ENCODE data around the gene TSPO. TPM values are rescaled to one million over a fixed set of nuclear protein-coding genes. Genes with fewer than 3 reads are reported as not detected.
A peak's percentile ranks its signal among the peaks of the same experiment; 100 is the strongest.

TSPO gene
- total and polyA plus RNA-seq, 2 experiments from 2014 or later, result 61.8 to 138 TPM

- Histone ChIP-seq H3K27me3 (peaks cover 39% of the 10 kb centered on the region), H3K36me3 (replicated peaks; ENCODE audit: insufficient read depth, low read depth) (no peaks in the 10 kb centered on the region), H3K4me3 (peak overlapping the region; percentile 51), H2AFZ (peak overlapping the region; percentile 64), H3K9me2 (replicated peaks; ENCODE audit: insufficient read depth) (no peaks in the 10 kb centered on the region), H3K4me1 (ENCODE audit: insufficient read depth) (peaks cover 16% of the 10 kb centered on the region), H3K9me3 (ENCODE audit: low read depth) (no peaks in the 10 kb centered on the region), H3K27ac (no peak overlapping the region), H3K79me2 (no peaks in the 10 kb centered on the region), H3K4me2 (peak overlapping the region; percentile 100), H4K20me1 (ENCODE audit: insufficient read depth, poor library complexity, severe bottlenecking) (no peaks in the 10 kb centered on the region)
- WGBS (ENCODE audit: low lambda C conversion rate, missing lambda C conversion rate), result 4% methylated on average over 83 of the region's 86 CpGs
- TF ChIP-seq EZH2phosphoT487 (IDR thresholded peaks at IDR 0.05; ENCODE audit: low read depth, severe bottlenecking, unreplicated experiment), result no peak
- no peak for TF ChIP-seq CTCF (IDR thresholded peaks at IDR 0.05; ENCODE audit: poor library complexity)
- TF ChIP-seq EZH2 (IDR thresholded peaks at IDR 0.05; ENCODE audit: borderline replicate concordance), result peak; percentile 68
- DNase-seq (ENCODE audit: low spot score), result peak; percentile 69
These were observed 40.3 kb upstream of the TSPO start for GRCh38 chr22:43110927-43111623.

DNA sequence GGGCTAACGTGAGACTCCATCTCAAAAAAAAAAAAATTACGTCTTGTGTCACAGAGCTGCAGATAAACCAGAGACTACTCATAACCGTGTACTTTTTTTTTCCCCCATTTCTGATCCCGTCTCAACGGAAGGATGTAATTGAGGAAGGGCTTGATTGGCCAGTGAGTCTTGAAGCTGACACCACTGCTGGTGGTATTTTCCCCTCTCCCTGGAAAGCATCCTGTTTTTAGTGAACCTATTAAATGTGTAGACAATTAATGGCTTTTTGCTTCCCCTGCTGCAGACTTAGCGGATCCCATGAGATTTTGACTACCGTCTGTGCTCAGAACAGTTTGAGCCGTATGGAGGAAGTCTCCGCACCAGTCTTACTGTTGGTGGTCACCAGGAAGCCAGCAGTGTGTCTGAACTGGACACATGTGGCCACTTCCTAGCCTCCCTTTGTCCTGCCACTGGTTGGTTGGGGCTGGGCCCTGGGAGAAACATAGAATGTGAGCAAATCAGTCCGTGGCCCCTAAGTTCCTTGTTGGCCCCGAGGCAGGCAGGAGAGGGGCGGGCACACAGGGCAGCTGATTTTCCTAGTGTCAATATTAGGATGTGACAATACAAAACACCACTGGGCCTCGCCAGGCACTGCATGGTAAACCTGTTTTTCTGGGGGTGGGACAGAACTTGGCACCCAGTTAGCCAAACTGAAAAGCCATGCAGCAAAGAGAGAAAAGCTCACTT lies 37.7 kb upstream of the TSPO start:
- Histone ChIP-seq H3K36me3 (replicated peaks; ENCODE audit: insufficient read depth, low read depth) (no peaks in the 10 kb centered on the region), H3K4me3 (no peak overlapping the region), H3K9me3 (ENCODE audit: low read depth) (no peaks in the 10 kb centered on the region), H3K27ac (no peak overlapping the region), H3K27me3 (peaks cover 38% of the 10 kb centered on the region), H3K4me2 (no peak overlapping the region), H3K4me1 (ENCODE audit: insufficient read depth) (peaks cover 16% of the 10 kb centered on the region), H3K79me2 (no peaks in the 10 kb centered on the region), H4K20me1 (ENCODE audit: insufficient read depth, poor library complexity, severe bottlenecking) (no peaks in the 10 kb centered on the region), H3K9me2 (replicated peaks; ENCODE audit: insufficient read depth) (no peaks in the 10 kb centered on the region), H2AFZ (no peak overlapping the region)
- no peak for DNase-seq (ENCODE audit: low spot score)
- 65% methylated on average over 13 of the region's 13 CpGs for WGBS (ENCODE audit: low lambda C conversion rate, missing lambda C conversion rate)
- TF ChIP-seq CTCF (IDR thresholded peaks at IDR 0.05; ENCODE audit: poor library complexity), result no peak
- TF ChIP-seq EZH2phosphoT487 (IDR thresholded peaks at IDR 0.05; ENCODE audit: low read depth, severe bottlenecking, unreplicated experiment), result no peak
- no peak for TF ChIP-seq EZH2 (IDR thresholded peaks at IDR 0.05; ENCODE audit: borderline replicate concordance)

DNA sequence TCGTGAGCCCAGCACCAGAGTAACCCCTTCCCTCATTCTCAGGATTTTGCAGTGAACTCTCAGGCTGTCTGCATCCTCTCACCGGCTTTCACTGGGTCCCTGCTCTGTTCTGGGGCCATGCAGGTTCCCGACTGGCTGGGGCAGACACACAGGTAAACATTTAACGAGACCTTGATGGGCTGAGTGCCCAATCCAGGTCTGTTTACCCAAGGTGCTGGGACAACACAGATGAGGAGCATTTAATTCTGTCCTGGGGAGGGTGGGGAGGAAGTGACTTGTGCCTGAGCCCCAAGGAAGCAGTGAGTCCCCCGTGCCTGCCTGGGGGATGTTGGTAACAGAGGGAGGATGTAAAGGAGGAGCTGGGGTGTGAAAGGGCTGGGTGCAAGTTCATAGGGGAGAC lies 36.4 kb upstream of the TSPO start:
- Histone ChIP-seq H3K27ac (no peak overlapping the region), H3K27me3 (peaks cover 27% of the 10 kb centered on the region), H4K20me1 (ENCODE audit: insufficient read depth, poor library complexity, severe bottlenecking) (no peaks in the 10 kb centered on the region), H3K4me2 (peak overlapping the region; percentile 3), H2AFZ (no peak overlapping the region), H3K36me3 (replicated peaks; ENCODE audit: insufficient read depth, low read depth) (no peaks in the 10 kb centered on the region), H3K9me2 (replicated peaks; ENCODE audit: insufficient read depth) (no peaks in the 10 kb centered on the region), H3K79me2 (no peaks in the 10 kb centered on the region), H3K4me3 (no peak overlapping the region), H3K4me1 (ENCODE audit: insufficient read depth) (peaks cover 18% of the 10 kb centered on the region), H3K9me3 (ENCODE audit: low read depth) (no peaks in the 10 kb centered on the region)
- DNase-seq (ENCODE audit: low spot score), result peak; percentile 42
- TF ChIP-seq CTCF (IDR thresholded peaks at IDR 0.05; ENCODE audit: poor library complexity) (no peak), EZH2phosphoT487 (IDR thresholded peaks at IDR 0.05; ENCODE audit: low read depth, severe bottlenecking, unreplicated experiment) (no peak), EZH2 (IDR thresholded peaks at IDR 0.05; ENCODE audit: borderline replicate concordance) (no peak)
- WGBS (ENCODE audit: low lambda C conversion rate, missing lambda C conversion rate), result 25% methylated on average over 5 of the region's 5 CpGs
